K562 (cell line): ENCODE measurements around the gene LONRF2. TPM values are rescaled to one million over a fixed set of nuclear protein-coding genes. Genes with fewer than 3 reads are reported as not detected.

Source experiments
- ATAC-seq: fragments of 200-7000 bp; cut with Tn5 transposase; 3 replicates; pipeline ENCODE4 v1.9.1; 2020; ENCODE audit warnings: moderate library complexity
- BruUV-seq: library from RNA; stranded (reverse); fragments of 400-500 nt; replicated peaks from 2 replicates; lab custom pipeline; 2021; lab: Mats Ljungman, UMichigan
- CTCF ChIA-PET: fragments of 300-600 bp; formaldehyde crosslinking; extraction: SDS; loops from one replicate; lab custom pipeline; 2021; ENCODE audit warnings: low intra/inter-chr PET ratio; lab: Yijun Ruan, JAX
- POLR2A ChIA-PET: fragments of 300-600, 350-650 bp; sonication (Branson Sonifier 250); formaldehyde crosslinking; extraction: SDS; loops from one replicate; lab custom pipeline; 2021; ENCODE audit warnings: antibody characterized with exemption, inconsistent platforms; lab: Yijun Ruan, JAX
- DNase-seq, 4 experiments: peaks; one replicate each; pipeline versions ENCODE4 v3.0.0 to v3.0.0-alpha.2; 2011 to 2018; ENCODE audit warnings: low spot score in 3 of 4, mixed read lengths in 3 of 4; ENCODE audit errors: extremely low read depth in 1 of 4
- FAIRE-seq: peaks from 2 replicates; lab custom pipeline; 2011; peaks lifted over from hg19 to GRCh38; lab: Jason Lieb, UNC
- H2AFZ ChIP-seq: 2 replicates; pipeline ENCODE4 v1.6.0; 2011; ENCODE audit warnings: low read depth, low read length, control low read depth, inconsistent platforms
- H3K27ac ChIP-seq: fragments of 200-600 bp; 3 replicates; pipeline ENCODE4 v1.8.0; 2011; ENCODE audit warnings: low read depth, mild to moderate bottlenecking, control low read depth, inconsistent platforms, low read length, moderate library complexity, mixed read lengths; ENCODE audit errors: extremely low read depth
- H3K27me3 ChIP-seq, 2 experiments: fragments of 300-600 bp in 1 of 2; 2 replicates in 1 of 2; 3 replicates in 1 of 2; pipeline versions ENCODE4 v1.6.0 to v1.8.0; 2011; ENCODE audit warnings: inconsistent platforms in 2 of 2, low read length in 2 of 2, mild to moderate bottlenecking in 1 of 2, mixed read lengths in 1 of 2, moderate library complexity in 1 of 2; ENCODE audit not compliant: control insufficient read depth in 2 of 2, insufficient read depth in 2 of 2
- H3K36me3 ChIP-seq: fragments of 300-600 bp; 3 replicates; pipeline ENCODE4 v1.8.0; 2011; ENCODE audit warnings: mild to moderate bottlenecking, low read length, inconsistent platforms; ENCODE audit not compliant: control insufficient read depth, insufficient read depth
- H3K4me1 ChIP-seq, 2 experiments: fragments of 200-600 bp in 1 of 2; replicated peaks in 1 of 2; 2 replicates in 1 of 2; 3 replicates in 1 of 2; pipeline versions ENCODE4 v1.5.1 to v1.8.0; 2011; ENCODE audit warnings: inconsistent platforms in 2 of 2, low read length in 2 of 2, mild to moderate bottlenecking in 1 of 2, mixed read lengths in 1 of 2, moderate library complexity in 1 of 2; ENCODE audit not compliant: control insufficient read depth in 2 of 2, insufficient read depth in 2 of 2
- H3K4me2 ChIP-seq: 2 replicates; pipeline ENCODE4 v1.6.1; 2011; ENCODE audit warnings: low read length, control low read depth, inconsistent platforms, mixed read lengths; ENCODE audit not compliant: insufficient read depth
- H3K4me3 ChIP-seq: fragments of 200-600 bp; sonication (generic), shearing (Covaris generic); 2 replicates; pipeline ENCODE4 v1.5.1; 2016; ENCODE audit warnings: control low read depth, inconsistent platforms
- H3K79me2 ChIP-seq: fragments of 200-600 bp; 3 replicates; pipeline ENCODE4 v1.8.0; 2011; ENCODE audit warnings: low read length, inconsistent platforms; ENCODE audit not compliant: control insufficient read depth, insufficient read depth
- H3K9ac ChIP-seq, 2 experiments: 2 replicates each; pipeline versions ENCODE4 v1.6.0 to v1.6.1; 2011; ENCODE audit warnings: low read depth in 2 of 2, low read length in 2 of 2, control low read depth in 1 of 2, inconsistent platforms in 1 of 2, mild to moderate bottlenecking in 1 of 2, mixed read lengths in 1 of 2; ENCODE audit not compliant: insufficient read depth in 1 of 2
- H3K9me1 ChIP-seq: one replicate; pipeline ENCODE4 v1.6.0; 2011; ENCODE audit warnings: inconsistent platforms, mild to moderate bottlenecking, low read length, moderate library complexity; ENCODE audit not compliant: control insufficient read depth, insufficient read depth
- H3K9me3 ChIP-seq: replicated peaks from 2 replicates; pipeline ENCODE4 v1.5.1; 2011; ENCODE audit warnings: low read depth, low read length, inconsistent platforms; ENCODE audit not compliant: control insufficient read depth, insufficient read depth
- H4K20me1 ChIP-seq: replicated peaks from 2 replicates; pipeline ENCODE4 v1.6.1; 2011; ENCODE audit warnings: low read length, inconsistent platforms, mixed read lengths; ENCODE audit not compliant: control insufficient read depth, insufficient read depth
- ADNP ChIP-seq: fragments of 200-800 bp; sonication (Bioruptor generic); IDR thresholded peaks from 2 replicates; pipeline ENCODE4 v1.6.1; 2016; ENCODE audit warnings: missing genetic modification characterization, missing compliant biosample characterization
- AFF4 ChIP-seq: sonication (generic); formaldehyde crosslinking; IDR thresholded peaks from 2 replicates; pipeline ENCODE4 v1.8.0; 2023; ENCODE audit warnings: mild to moderate bottlenecking, missing genetic modification reagents
- BRD4 ChIP-seq: fragments of 200-600 bp; sonication (generic); IDR thresholded peaks from 2 replicates; pipeline ENCODE4 v1.6.1; 2017; ENCODE audit warnings: inconsistent platforms
- CEBPG ChIP-seq, 3 experiments: fragments of 200-800 bp in 1 of 3; sonication (Bioruptor generic) in 1 of 3; sonication (generic) in 1 of 3; formaldehyde crosslinking in 1 of 3; IDR thresholded peaks in 2 of 3; conservative IDR thresholded peaks in 1 of 3; 2 replicates each; pipeline versions ENCODE4 v1.6.1 to v1.8.0; 2016 to 2022; ENCODE audit warnings: missing compliant biosample characterization in 2 of 3, missing genetic modification characterization in 2 of 3, mild to moderate bottlenecking in 1 of 3, missing genetic modification reagents in 1 of 3
- E2F4 ChIP-seq: sonication (generic); formaldehyde crosslinking; IDR thresholded peaks from 2 replicates; pipeline ENCODE4 v1.8.0; 2022; ENCODE audit warnings: mild to moderate bottlenecking, low read depth, missing genetic modification reagents
- E2F6 ChIP-seq, 2 experiments: IDR thresholded peaks; 2 replicates each; pipeline ENCODE4 v1.6.1; 2011; ENCODE audit warnings: borderline replicate concordance in 1 of 2, control low read depth in 1 of 2, low read depth in 1 of 2, low read length in 1 of 2, mild to moderate bottlenecking in 1 of 2, mixed read lengths in 1 of 2, moderate library complexity in 1 of 2; ENCODE audit not compliant: insufficient read depth in 1 of 2, insufficient read length in 1 of 2, poor library complexity in 1 of 2, severe bottlenecking in 1 of 2; ENCODE audit errors: extremely low read depth in 1 of 2
- GATAD2A ChIP-seq: fragments of 450-650 bp; IDR thresholded peaks from 2 replicates; pipeline ENCODE4 v1.6.1; 2017
- GTF2F1 ChIP-seq: IDR thresholded peaks from 2 replicates; pipeline ENCODE4 v1.6.1; 2011; ENCODE audit warnings: low read depth, low read length, improper control_type of control experiment
- HNRNPLL ChIP-seq: fragments of 200-400 bp; formaldehyde crosslinking; IDR thresholded peaks from 2 replicates; pipeline ENCODE4 v1.6.1; 2017; ENCODE audit warnings: low read length, low read depth, mild to moderate bottlenecking; ENCODE audit not compliant: poor library complexity, severe bottlenecking
- MCM3 ChIP-seq: fragments of 450-650 bp; IDR thresholded peaks from 2 replicates; pipeline ENCODE4 v1.6.1; 2016
- MECOM ChIP-seq: fragments of 250-450 bp; sonication (Bioruptor Pico); IDR thresholded peaks from 2 replicates; pipeline ENCODE4 v1.8.0; 2022; ENCODE audit warnings: inconsistent platforms
- PRMT5 ChIP-seq: sonication (generic); formaldehyde crosslinking; IDR thresholded peaks from 2 replicates; pipeline ENCODE4 v1.5.0; 2020; ENCODE audit warnings: missing genetic modification reagents
- ZNF311 ChIP-seq: fragments of 250-450 bp; sonication (Bioruptor Pico); IDR thresholded peaks from 2 replicates; pipeline ENCODE4 v1.4.0; 2020; ENCODE audit warnings: mild to moderate bottlenecking, moderate library complexity
- ZNF324 ChIP-seq: fragments of 250-450 bp; sonication (Bioruptor Pico); IDR thresholded peaks from 2 replicates; pipeline ENCODE4 v1.4.0; 2020; ENCODE audit warnings: mild to moderate bottlenecking
- WGBS: fragments of 100-300 bp; shearing (Covaris generic); methylation state at CpG from one replicate; pipeline ENCODE4 v1.1.6; 2016; ENCODE audit warnings: low coverage, mixed read lengths; ENCODE audit not compliant: insufficient coverage; ENCODE audit errors: missing lambda C conversion rate; 5-methylcytosine and 5-hydroxymethylcytosine counted together
- in situ Hi-C: fragments of 300-500 bp; cut with MboI; formaldehyde crosslinking; loops from 4 replicates; pipeline ENCODE4 v1.15.0; 2018; ENCODE audit warnings: inconsistent platforms, mixed read lengths
- intact Hi-C: fragments of 100-400 bp; cut with micrococcal nuclease; formaldehyde crosslinking; loops from 2 replicates; pipeline ENCODE4 v1.14.2; 2022
- polyA plus RNA-seq, 8 experiments: library from polyadenylated mRNA; depleted of rRNA in 4 of 8; stranded (reverse) in 5 of 8; unstranded in 3 of 8; fragments of >200 nt; fragmentation: Nextera tagmentation in 2 of 8; fragmentation: Illumina TruSeq in 1 of 8; extraction: Ambion mirVana in 2 of 8; extraction: Trizol in 1 of 8; gene quantifications; 2 replicates each; pipeline versions ENCODE4 v1.2.1 to v1.2.3, GENCODE V29; 2011 to 2014; ENCODE audit warnings: inconsistent platforms in 1 of 8, missing spikeins in 1 of 8
- total RNA-seq, 7 experiments: library from RNA; depleted of rRNA in 6 of 7; stranded (reverse); fragments of >200 nt in 6 of 7; fragmentation: Illumina TruSeq in 2 of 7; extraction: Trizol in 2 of 7; gene quantifications; 2 replicates each; pipeline versions ENCODE4 v1.2.1 to v1.2.3, GENCODE V29; 2011 to 2021; ENCODE audit warnings: low replicate concordance in 1 of 7

LONRF2 gene
- total and polyA plus RNA-seq, 9 of the 15 experiments (the other 6 are each of a cell fraction or from before 2014, with no cell fraction given) = 0.35 to 5.0 (median 2.7) TPM

GRCh38 chr2:100277540-100278207, 44.6 kb downstream of the LONRF2 start:
- 94% methylated on average over 12 of the region's 12 CpGs for WGBS
- H3K4me1 ChIP-seq = peaks cover 25 to 39% of the 10 kb centered on the region in 2 experiments
- H4K20me1 ChIP-seq = no peaks in the 10 kb centered on the region
- intact Hi-C loops (no loop called here), in situ Hi-C loops (no loop called here)
- no peak overlapping the region for H3K4me3 ChIP-seq
- no peak for ATAC-seq
- DNase-seq = no peak
- H3K9ac ChIP-seq = no peak overlapping the region
- no peaks in the 10 kb centered on the region for H3K79me2 ChIP-seq
- TF ChIP-seq CEBPG (CRISPR knock-in tag; IDR thresholded peaks at IDR 0.05) (no peak), CEBPG (tag; conservative IDR thresholded peaks at IDR 0.05 in 1 of 2, IDR thresholded peaks at IDR 0.05 in 1 of 2) (no peak), GTF2F1 (no peak), AFF4 (CRISPR knock-in tag) (no peak), ZNF324 (no peak), HNRNPLL (no peak), MECOM (CRISPR knock-in tag) (no peak), E2F4 (CRISPR knock-in tag) (no peak), BRD4 (no peak), PRMT5 (CRISPR knock-in tag) (no peak), ADNP (tag) (no peak), ZNF311 (CRISPR knock-in tag) (no peak), MCM3 (no peak), E2F6 (IDR thresholded peaks at IDR 0.05; ENCODE audit: borderline replicate concordance in 1 of 2, extremely low read depth in 1 of 2, insufficient read depth in 1 of 2, insufficient read length in 1 of 2, low read depth in 1 of 2, low read length in 1 of 2, poor library complexity in 1 of 2, severe bottlenecking in 1 of 2) (no peak), GATAD2A (no peak)
- H3K9me3 ChIP-seq = no peaks in the 10 kb centered on the region
- BruUV-seq = no TSS peak
- no peak overlapping the region for H3K4me2 ChIP-seq
- H3K27me3 ChIP-seq = no peaks in the 10 kb centered on the region
- CTCF ChIA-PET = no interaction called here
- no peak overlapping the region for H3K27ac ChIP-seq
- H2AFZ ChIP-seq = no peak overlapping the region
- H3K36me3 ChIP-seq = peaks cover 8% of the 10 kb centered on the region; the same call in 1 of the 3 replicates
- POLR2A ChIA-PET = interaction anchor here (1.1 to 1.2 kb wide), 2 partner anchors 13 to 126 kb away, joined by 3 read pairs; no protein-coding TSS in a partner anchor
- no peak for FAIRE-seq
- H3K9me1 ChIP-seq = no peaks in the 10 kb centered on the region
